ENCODE data around the gene TENM4.
A peak's percentile ranks its signal among the peaks of the same experiment; 100 is the strongest.

The TENM4 gene

DNA sequence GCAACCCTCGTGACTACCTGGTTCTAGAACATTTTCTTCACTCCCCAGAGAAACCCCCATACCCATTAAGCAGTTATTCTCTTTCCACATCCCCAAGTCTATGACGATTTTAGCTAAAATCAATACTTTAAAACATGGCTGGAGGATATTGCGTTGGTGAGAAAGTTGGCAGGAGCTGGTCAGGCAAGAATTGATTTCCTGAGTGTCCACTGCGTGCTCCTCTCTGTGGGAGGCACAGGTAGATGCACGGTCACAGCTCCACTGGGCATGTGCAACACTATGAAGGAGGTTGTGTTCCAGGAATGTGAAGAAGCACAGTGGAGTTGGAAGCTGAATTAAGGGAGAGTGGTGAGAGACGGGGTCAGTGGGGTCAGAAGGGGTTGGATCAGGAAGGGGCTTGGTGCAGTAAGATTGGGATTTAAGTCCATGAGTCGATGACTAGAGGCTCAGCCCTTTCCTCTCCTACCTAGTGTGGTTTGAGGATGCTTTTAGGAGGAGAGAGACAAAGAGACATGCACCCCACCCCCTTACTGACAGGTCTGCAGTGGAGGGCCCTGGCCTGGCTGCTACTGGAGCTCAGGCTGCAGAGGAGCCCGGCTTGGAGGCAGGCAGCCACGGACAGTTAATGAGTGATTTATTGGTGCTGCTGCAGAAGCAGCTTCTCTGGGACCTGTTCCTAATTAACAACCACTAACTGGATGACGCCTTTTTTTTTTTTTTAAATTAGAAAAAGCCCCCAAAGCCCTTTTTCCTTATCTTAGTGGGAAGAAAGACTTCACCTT lies 395.6 kb downstream of the TENM4 start:
- DNase-seq: no peak

DNA sequence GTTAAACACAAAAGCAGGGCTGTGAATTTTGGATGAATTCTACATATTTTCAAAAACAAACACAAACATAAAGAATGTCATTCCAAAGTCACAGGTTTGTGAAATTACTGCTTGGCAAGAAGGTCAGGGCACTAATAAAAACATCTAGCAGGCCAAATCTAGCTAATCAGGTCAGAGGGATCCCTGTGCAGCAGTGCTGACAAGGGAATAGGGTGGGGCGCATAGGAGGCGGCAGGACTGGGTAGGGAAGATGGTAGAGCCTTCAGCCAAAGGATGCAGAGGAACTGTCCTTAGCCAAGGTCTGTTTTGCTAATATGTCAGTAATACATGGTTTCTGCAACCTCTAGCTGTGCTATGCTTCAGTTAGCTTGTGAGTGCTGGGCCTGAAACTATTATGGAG lies 396.6 kb downstream of the TENM4 start:
- DNase-seq: no peak

GRCh38 chr11:79043726-79044125 lies 397.1 kb downstream of the TENM4 start:
- DNase-seq: no peak

DNA sequence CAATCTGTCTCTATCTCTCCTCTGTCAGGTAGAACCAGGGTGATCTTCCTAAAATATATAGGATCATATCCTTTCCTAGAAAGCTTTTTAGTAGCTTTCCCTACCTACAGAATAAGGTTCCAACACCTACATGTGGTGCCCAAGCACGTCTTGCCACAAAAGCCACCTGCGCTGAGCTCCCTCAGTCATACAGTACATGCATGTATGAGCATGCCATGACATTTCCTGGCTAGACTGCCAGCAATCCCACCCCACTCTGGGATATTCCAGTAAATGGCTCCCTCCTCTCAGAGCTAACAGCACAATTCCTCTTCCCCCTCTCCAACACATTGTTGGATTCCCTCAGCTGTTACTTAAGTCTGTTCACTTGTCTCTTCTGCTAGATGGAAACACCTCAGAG lies 398.0 kb downstream of the TENM4 start:
- DNase-seq: no peak

DNA sequence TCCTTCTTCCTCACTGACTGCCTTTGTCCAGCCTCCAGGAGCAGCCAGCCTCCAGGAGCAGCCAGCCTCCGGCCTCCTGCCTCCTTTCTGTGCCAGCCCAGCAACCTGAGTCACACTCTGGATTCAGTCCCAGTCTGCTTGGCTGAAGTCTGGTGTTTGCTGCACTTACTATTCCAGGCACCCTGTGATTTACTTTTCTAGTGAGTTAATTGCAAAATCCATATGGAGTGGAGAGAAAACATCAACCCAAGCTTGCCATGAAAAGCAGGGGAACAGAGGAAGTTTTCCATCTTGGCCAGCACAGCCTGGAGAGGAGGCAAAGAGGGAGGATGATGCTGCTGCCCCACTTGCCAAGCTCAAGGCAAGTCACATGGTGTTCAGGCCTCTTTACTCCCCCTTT lies 400.5 kb downstream of the TENM4 start:
- DNase-seq: peak; percentile 66

DNA sequence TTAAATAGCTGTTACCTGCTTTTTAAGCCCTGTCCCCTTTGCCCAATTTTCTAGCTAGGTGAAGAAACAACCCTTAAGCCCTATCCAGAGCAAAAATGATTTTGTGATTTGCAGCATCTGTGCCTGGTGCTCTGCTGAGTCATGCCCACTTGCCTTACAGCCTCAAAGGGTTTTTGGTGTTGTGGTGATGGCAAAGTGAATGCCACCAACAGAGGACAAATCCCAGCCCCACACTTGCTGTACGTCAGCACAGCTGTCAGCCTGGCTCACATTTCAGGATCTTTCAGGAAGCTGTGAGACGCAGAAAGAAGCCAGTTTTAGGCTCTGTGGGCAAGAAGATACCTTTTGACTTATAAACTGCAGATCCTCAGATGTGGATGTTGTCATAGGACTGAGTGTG lies 401.7 kb downstream of the TENM4 start:
- peak; percentile 52 for DNase-seq

- DNase-seq: no peak
Observed at GRCh38 chr11:79035881-79036280, 404.9 kb downstream of the TENM4 start.

GRCh38 chr11:79033833-79034232 lies 407.0 kb downstream of the TENM4 start:
- DNase-seq: no peak

DNA sequence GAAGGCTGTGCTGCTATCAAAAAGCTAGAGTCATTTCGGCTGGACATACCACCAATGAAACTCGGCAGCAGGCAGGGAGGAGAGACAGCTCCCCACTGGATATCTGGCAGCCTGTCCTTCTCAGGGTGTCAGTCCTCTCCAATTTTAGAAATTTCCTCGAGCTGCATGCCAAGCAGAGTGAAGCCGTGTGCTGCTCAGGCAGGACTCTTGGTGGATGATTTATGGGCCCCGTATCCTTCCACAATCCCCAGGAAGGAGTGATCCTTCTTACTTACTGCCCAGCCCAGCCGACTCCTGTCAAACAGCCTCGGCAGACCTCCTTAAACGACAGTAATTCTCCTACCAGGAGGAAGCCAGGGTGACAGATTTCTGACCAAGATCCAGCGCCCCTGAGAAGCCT lies 410.4 kb downstream of the TENM4 start:
- no peak for DNase-seq

GRCh38 chr11:79028225-79028624 lies 412.6 kb downstream of the TENM4 start:
- no peak for DNase-seq

GRCh38 chr11:79026803-79027445 lies 413.9 kb downstream of the TENM4 start:
- DNase-seq: no peak

- peak; percentile 23 for DNase-seq
Observed at GRCh38 chr11:79025622-79026021, 415.2 kb downstream of the TENM4 start.

DNA sequence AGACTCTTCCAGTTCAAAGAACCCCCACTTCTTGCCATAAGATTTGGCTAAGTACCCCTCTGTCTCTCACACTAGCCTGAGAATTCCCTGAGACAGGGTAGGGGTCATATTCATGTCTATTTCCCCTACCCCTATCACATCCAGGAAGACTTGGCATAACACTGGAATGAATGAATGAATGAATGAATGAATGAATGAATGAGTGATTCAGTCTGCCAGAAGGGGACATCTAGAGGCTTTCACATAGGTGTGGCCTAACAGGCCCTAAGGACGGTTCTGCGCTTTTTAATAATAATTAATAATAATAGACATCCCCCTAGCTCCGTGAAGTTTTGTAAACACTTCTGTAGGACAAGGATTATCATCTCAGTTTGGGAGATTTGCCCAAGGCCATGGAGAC lies 415.7 kb downstream of the TENM4 start:
- no peak for DNase-seq

GRCh38 chr11:79022265-79022664 lies 418.6 kb downstream of the TENM4 start:
- no peak for DNase-seq

DNA sequence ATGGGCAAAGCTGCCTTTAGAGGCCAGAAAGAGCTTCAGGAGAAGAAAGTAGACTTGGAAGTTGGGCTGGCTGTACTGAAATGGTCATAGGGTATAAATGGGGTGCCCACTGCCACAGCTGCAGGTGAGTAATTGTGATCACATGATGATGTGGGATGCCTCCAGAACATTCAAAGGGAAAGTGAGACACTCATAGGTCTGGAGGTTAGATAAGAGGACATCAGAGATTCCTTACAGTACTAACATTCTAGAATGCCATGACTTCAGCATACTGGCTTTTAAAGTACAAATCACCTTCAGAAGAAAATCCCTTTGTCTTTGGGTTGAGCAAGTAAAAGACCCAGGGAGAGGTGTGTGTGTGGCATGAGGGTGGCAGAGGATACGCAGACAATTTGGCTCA lies 419.2 kb downstream of the TENM4 start:
- no peak for DNase-seq

DNA sequence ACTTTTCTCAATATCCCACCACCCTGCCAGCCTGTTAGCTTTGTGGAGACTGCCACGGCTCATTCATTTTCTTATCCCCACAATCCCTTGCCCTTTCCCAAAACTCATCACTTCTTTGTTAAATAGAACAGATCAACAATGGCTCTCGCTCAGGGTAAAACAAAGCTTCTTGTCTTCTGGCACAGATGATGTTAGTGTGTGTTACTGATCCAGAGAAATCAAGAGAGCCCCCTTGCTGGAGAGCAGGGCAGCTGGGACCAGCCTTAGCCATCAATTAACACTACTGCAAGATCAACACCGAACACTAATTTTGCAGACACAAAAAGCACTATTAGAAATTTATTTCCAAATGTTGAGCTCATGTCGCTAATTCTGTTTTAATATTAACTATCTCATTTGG lies 420.9 kb downstream of the TENM4 start:
- no peak for DNase-seq

- DNase-seq: no peak
Observed at GRCh38 chr11:79019277-79019676, 421.6 kb downstream of the TENM4 start.

GRCh38 chr11:79018371-79018849 lies 422.4 kb downstream of the TENM4 start:
- no peak for DNase-seq

DNA sequence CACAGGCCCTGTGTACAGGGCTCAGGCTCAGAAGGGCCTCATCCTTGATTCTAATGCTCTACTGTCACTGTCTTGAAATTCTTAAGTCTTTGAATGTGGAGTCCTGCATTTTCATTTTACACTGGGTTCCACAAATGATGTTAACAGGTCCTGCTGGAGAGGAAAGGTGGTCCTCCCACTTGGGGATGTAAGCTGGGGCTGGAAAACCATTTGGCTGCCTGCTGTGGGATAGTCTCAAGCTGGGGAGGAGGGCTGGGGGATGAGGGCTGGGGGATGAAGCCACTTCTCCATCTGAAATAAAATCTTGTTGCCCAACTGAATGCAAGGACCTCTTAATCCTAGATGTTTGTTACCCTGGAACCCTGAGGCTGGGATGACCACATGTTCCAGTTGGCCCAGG lies 423.0 kb downstream of the TENM4 start:
- no peak for DNase-seq

DNA sequence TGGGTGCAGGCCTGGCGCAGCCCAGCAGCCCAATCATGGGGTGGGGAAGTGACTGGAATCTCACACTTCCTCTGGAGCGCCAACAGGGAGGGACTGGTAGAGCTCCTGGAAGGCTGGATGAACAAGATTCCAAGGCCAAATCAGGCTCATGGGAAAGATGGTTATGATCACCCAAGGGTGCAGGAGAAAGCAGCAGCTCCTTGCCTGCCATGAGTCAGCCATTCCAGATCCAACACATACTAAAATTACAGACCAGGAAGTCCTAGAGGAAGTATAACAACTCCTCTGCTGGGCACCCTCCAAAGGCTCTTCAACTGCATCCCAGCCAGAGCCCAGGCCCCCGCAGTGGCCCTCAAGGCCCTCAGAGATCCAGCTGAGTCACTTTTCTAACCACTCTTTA lies 427.3 kb downstream of the TENM4 start:
- DNase-seq: no peak

DNA sequence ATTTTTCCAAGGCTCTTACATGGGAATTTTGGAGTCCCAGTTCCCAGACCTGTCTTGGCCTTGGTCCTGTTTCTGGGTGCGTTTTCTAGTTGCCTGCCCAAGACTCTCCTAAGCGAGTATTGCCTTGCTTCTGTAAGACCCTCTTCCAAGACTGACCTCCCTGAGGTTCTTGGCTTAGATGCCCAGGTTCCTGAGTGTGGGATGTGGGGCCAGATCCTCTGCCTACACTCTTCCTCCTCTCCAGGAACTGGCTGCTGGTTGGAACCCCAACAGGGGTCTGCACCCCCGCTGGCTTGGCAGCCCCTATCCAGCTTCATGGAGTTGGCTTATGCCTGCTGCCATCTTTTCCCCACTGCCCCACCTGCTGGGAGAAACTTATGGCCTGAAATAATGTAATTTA lies 429.5 kb downstream of the TENM4 start:
- DNase-seq: no peak

DNA sequence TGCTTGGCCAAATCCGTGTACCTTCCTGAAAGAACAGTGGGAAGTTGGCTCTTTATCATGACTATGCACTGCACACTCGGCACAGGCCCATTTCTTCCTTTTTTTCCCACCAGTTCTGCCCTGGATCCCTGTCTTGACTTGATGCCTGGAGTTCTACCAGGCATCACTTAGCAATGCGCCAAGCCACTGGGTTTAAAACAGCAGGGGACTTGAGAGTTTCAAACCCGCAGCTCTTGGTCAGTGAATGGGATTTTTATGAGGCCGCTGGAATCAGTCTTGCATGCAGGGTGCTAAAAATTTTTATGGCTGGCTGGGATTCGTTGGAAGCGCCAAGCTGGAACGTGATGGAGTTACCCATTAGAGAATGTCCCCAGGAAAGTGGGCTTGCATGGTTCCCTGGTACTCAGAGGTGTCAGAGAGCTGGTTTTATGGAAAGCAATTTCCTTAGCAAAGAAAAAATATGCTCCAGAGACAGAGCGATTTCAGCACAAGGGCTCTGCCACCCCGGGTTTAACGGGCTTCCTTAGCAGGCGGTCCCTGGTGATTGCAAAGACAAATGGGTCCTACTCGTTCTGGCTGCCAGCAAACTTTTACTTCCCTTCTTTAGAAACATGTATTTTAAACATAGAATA lies 432.9 kb downstream of the TENM4 start:
- no peak for DNase-seq

- DNase-seq: no peak
Observed at GRCh38 chr11:79006854-79007253, 434.0 kb downstream of the TENM4 start.

- no peak for DNase-seq
Observed at GRCh38 chr11:78996007-78996406, 444.8 kb downstream of the TENM4 start.
